Measurements from ENCODE around the gene LGR5. TPM values are rescaled to one million over a fixed set of nuclear protein-coding genes. Genes with fewer than 3 reads are reported as not detected.
"Not testable (repeated sequence)": the region's sequence is repeated elsewhere in the genome, so short reads cannot be mapped to it uniquely, and the experiment has no call there.

LGR5 gene
- total RNA-seq, 1 donor from 2014 or later = 1.5 TPM

- peak overlapping the region; percentile 67 to 77 for H3K27ac ChIP-seq
- H3K4me3 ChIP-seq = no peak overlapping the region
- H3K36me3 ChIP-seq = no peaks in the 10 kb centered on the region
- peaks cover 0 to 18% of the 10 kb centered on the region in 2 donors for H3K4me1 ChIP-seq
- intact Hi-C loops (cut with DNase I) = loop anchor here (2.0 to 5.0 kb wide), 3 partner anchors 34 to 482 kb away; partner anchors contain the start of gene RAB21
- no peaks in the 10 kb centered on the region for H3K9me3 ChIP-seq
- no peaks in the 10 kb centered on the region for H3K27me3 ChIP-seq
- DNase-seq (ENCODE audit: low spot score in 2 of 2) = peak in 1 of 2 donors; percentile 84
- no peak for TF ChIP-seq CTCF (IDR thresholded peaks at IDR 0.05)
These were observed 36.9 kb downstream of the LGR5 start for GRCh38 chr12:71476513-71476912.

GRCh38 chr12:71477609-71478008 is 38.0 kb downstream of the LGR5 start:
- no peak for TF ChIP-seq CTCF (IDR thresholded peaks at IDR 0.05)
- no peak overlapping the region for H3K27ac ChIP-seq
- H3K9me3 ChIP-seq = no peaks in the 10 kb centered on the region
- no peaks in the 10 kb centered on the region for H3K36me3 ChIP-seq
- peaks cover 0 to 18% of the 10 kb centered on the region in 2 donors for H3K4me1 ChIP-seq
- intact Hi-C loops (cut with DNase I) = loop anchor here (2.0 to 5.0 kb wide), 3 partner anchors 35 to 483 kb away; partner anchors contain the start of gene RAB21
- H3K27me3 ChIP-seq = no peaks in the 10 kb centered on the region
- H3K4me3 ChIP-seq = no peak overlapping the region
- no peak for DNase-seq (ENCODE audit: low spot score in 2 of 2)

- intact Hi-C loops (cut with DNase I) = loop anchor here (5.0 kb wide), 1 partner anchor 36 kb away; no protein-coding TSS in a partner anchor
- no peak for DNase-seq (ENCODE audit: low spot score in 2 of 2)
These were observed 38.7 kb downstream of the LGR5 start for GRCh38 chr12:71478270-71478669.

GRCh38 chr12:71484272-71484905 is 44.8 kb downstream of the LGR5 start:
- no peak for DNase-seq (ENCODE audit: low spot score in 2 of 2)
- H3K4me3 ChIP-seq = no peak overlapping the region
- intact Hi-C loops (cut with DNase I) = no loop called here
- TF ChIP-seq CTCF (IDR thresholded peaks at IDR 0.05) = no peak
- H3K4me1 ChIP-seq = no peaks in the 10 kb centered on the region
- H3K27ac ChIP-seq = no peak overlapping the region
- H3K27me3 ChIP-seq = no peaks in the 10 kb centered on the region
- H3K9me3 ChIP-seq = no peaks in the 10 kb centered on the region
- no peaks in the 10 kb centered on the region for H3K36me3 ChIP-seq

More at GRCh38 chr12:71478270-71478669, 38.7 kb downstream of the LGR5 start:
- Histone ChIP-seq H3K4me3 (no peak overlapping the region), H3K9me3 (no peaks in the 10 kb centered on the region), H3K36me3 (no peaks in the 10 kb centered on the region), H3K27me3 (no peaks in the 10 kb centered on the region), H3K4me1 (peaks cover 0 to 18% of the 10 kb centered on the region in 2 donors), H3K27ac (no peak overlapping the region)
- TF ChIP-seq CTCF (IDR thresholded peaks at IDR 0.05) = no peak

GRCh38 chr12:71490844-71491243 is 51.2 kb downstream of the LGR5 start:
- not testable (repeated sequence) for H3K9me3 ChIP-seq

GRCh38 chr12:71492604-71493003 is 53.0 kb downstream of the LGR5 start:
- Histone ChIP-seq H3K36me3 (no peaks in the 10 kb centered on the region), H3K27me3 (no peaks in the 10 kb centered on the region), H3K27ac (no peak overlapping the region), H3K4me3 (no peak overlapping the region), H3K9me3 (no peaks in the 10 kb centered on the region), H3K4me1 (no peaks in the 10 kb centered on the region)
- intact Hi-C loops (cut with DNase I) = no loop called here
- no peak for TF ChIP-seq CTCF (IDR thresholded peaks at IDR 0.05)
- no peak for DNase-seq (ENCODE audit: low spot score in 2 of 2)

More at GRCh38 chr12:71490844-71491243, 51.2 kb downstream of the LGR5 start:
- H3K4me3 ChIP-seq; DNase-seq (ENCODE audit: low spot score in 2 of 2); H3K27me3 ChIP-seq; H3K27ac ChIP-seq; H3K4me1 ChIP-seq; H3K36me3 ChIP-seq; intact Hi-C loops (cut with DNase I): not testable (repeated sequence)

Data from ascending aorta (tissue), 2 donors.